ENCODE data around the gene CHST5. TPM values are rescaled to one million over a fixed set of nuclear protein-coding genes. Genes with fewer than 3 reads are reported as not detected.
"Not testable (repeated sequence)": the region's sequence is repeated elsewhere in the genome, so short reads cannot be mapped to it uniquely, and the experiment has no call there.

CHST5 gene
- total RNA-seq, 3 donors from 2014 or later (not counting 1 experiment from before 2014, with no cell fraction given) = not detected

GRCh38 chr16:75519175-75519574 lies 16.7 kb downstream of the CHST5 start:
- H3K9me3 Mint-ChIP-seq = no peaks in the 10 kb centered on the region
- ATAC-seq (no peak), DNase-seq (no peak)
- H3K27ac ChIP-seq (ENCODE audit: low read length) = no peak overlapping the region
- peaks cover 10 to 12% of the 10 kb centered on the region in 2 donors for H3K4me1 Mint-ChIP-seq
- H3K27ac Mint-ChIP-seq = no peak overlapping the region
- H3K27me3 Mint-ChIP-seq (ENCODE audit: low read depth in 2 of 2) = no peaks in the 10 kb centered on the region
- WGBS (ENCODE audit: insufficient coverage) = 98% methylated on average over 6 of the region's 6 CpGs
- no peaks in the 10 kb centered on the region for H3K36me3 Mint-ChIP-seq
- no peak for TF ChIP-seq CTCF (IDR thresholded peaks at IDR 0.05)
- peaks cover 11% of the 10 kb centered on the region for H3K4me1 ChIP-seq (ENCODE audit: control insufficient read depth, insufficient read depth, low read length)
- no peaks in the 10 kb centered on the region for H3K27me3 ChIP-seq (ENCODE audit: control insufficient read depth, insufficient read depth, low read length)
- intact Hi-C loops (cut with micrococcal nuclease) = no loop called here
- H3K4me3 ChIP-seq (ENCODE audit: low read length) = no peak overlapping the region
- no peaks in the 10 kb centered on the region for H3K9me3 ChIP-seq (ENCODE audit: control insufficient read depth, insufficient read depth, low read length)
- no peaks in the 10 kb centered on the region for H3K36me3 ChIP-seq (ENCODE audit: control insufficient read depth, insufficient read depth, low read length)
- no peak overlapping the region for H3K4me3 Mint-ChIP-seq

- 11% methylated on average over 42 of the region's 42 CpGs for WGBS (ENCODE audit: insufficient coverage)
- H3K36me3 ChIP-seq (ENCODE audit: control insufficient read depth, insufficient read depth, low read length); H3K27me3 ChIP-seq (ENCODE audit: control insufficient read depth, insufficient read depth, low read length); H3K36me3 Mint-ChIP-seq; H3K27me3 Mint-ChIP-seq (ENCODE audit: low read depth in 2 of 2); H3K9me3 Mint-ChIP-seq; H3K9me3 ChIP-seq (ENCODE audit: control insufficient read depth, insufficient read depth, low read length): not testable (repeated sequence)
- Mint-ChIP-seq H3K4me3 (peak overlapping the region; percentile 78), H3K27ac (peak overlapping the region; percentile 48 to 97), H3K4me1 (peaks cover 10 to 12% of the 10 kb centered on the region in 2 donors)
- H3K27ac ChIP-seq (ENCODE audit: low read length) = peak overlapping the region; percentile 87
- ATAC-seq (peak in 2 of 3 donors; percentile 8 to 19), DNase-seq (peak in 1 of 2 donors; percentile 58)
- H3K4me3 ChIP-seq (ENCODE audit: low read length) = peak overlapping the region; percentile 86
- intact Hi-C loops (cut with micrococcal nuclease) = loop anchor here (2.0 kb wide), 1 partner anchor 106 kb away; the partner anchor contains the start of gene ADAT1
- peaks cover 11% of the 10 kb centered on the region for H3K4me1 ChIP-seq (ENCODE audit: control insufficient read depth, insufficient read depth, low read length)
Measured at GRCh38 chr16:75516189-75516966, 19.5 kb downstream of the CHST5 start.

- H3K9me3 ChIP-seq (ENCODE audit: control insufficient read depth, insufficient read depth, low read length) = no peaks in the 10 kb centered on the region
- H3K27me3 ChIP-seq (ENCODE audit: control insufficient read depth, insufficient read depth, low read length) = no peaks in the 10 kb centered on the region
- no peak for TF ChIP-seq CTCF (IDR thresholded peaks at IDR 0.05)
- Mint-ChIP-seq H3K4me1 (peaks cover 10 to 12% of the 10 kb centered on the region in 2 donors), H3K27me3 (ENCODE audit: low read depth in 2 of 2) (no peaks in the 10 kb centered on the region), H3K27ac (no peak overlapping the region), H3K4me3 (no peak overlapping the region), H3K36me3 (no peaks in the 10 kb centered on the region), H3K9me3 (no peaks in the 10 kb centered on the region)
- intact Hi-C loops (cut with micrococcal nuclease) = no loop called here
- peaks cover 11% of the 10 kb centered on the region for H3K4me1 ChIP-seq (ENCODE audit: control insufficient read depth, insufficient read depth, low read length)
- no peak for ATAC-seq
- DNase-seq = no peak
- no peaks in the 10 kb centered on the region for H3K36me3 ChIP-seq (ENCODE audit: control insufficient read depth, insufficient read depth, low read length)
- 95% methylated on average over 10 of the region's 11 CpGs for WGBS (ENCODE audit: insufficient coverage)
- no peak overlapping the region for H3K27ac ChIP-seq (ENCODE audit: low read length)
- H3K4me3 ChIP-seq (ENCODE audit: low read length) = no peak overlapping the region
Measured at GRCh38 chr16:75514296-75514695, 21.6 kb downstream of the CHST5 start.

- ATAC-seq (no peak), DNase-seq (no peak)
- no peaks in the 10 kb centered on the region for H3K4me1 ChIP-seq (ENCODE audit: control insufficient read depth, insufficient read depth, low read length)
- H3K27me3 Mint-ChIP-seq (ENCODE audit: low read depth in 2 of 2) = peaks cover 0 to 8% of the 10 kb centered on the region in 2 donors
- H3K27me3 ChIP-seq (ENCODE audit: control insufficient read depth, insufficient read depth, low read length) = no peaks in the 10 kb centered on the region
- WGBS (ENCODE audit: insufficient coverage) = 78% methylated on average over 5 of the region's 7 CpGs
- H3K36me3 ChIP-seq (ENCODE audit: control insufficient read depth, insufficient read depth, low read length) = no peaks in the 10 kb centered on the region
- no peak for TF ChIP-seq CTCF (IDR thresholded peaks at IDR 0.05)
- no peaks in the 10 kb centered on the region for H3K9me3 Mint-ChIP-seq
- no peaks in the 10 kb centered on the region for H3K4me1 Mint-ChIP-seq
- no peak overlapping the region for H3K4me3 Mint-ChIP-seq
- no peak overlapping the region for H3K4me3 ChIP-seq (ENCODE audit: low read length)
- no peak overlapping the region for H3K27ac ChIP-seq (ENCODE audit: low read length)
- intact Hi-C loops (cut with micrococcal nuclease) = no loop called here
- H3K9me3 ChIP-seq (ENCODE audit: control insufficient read depth, insufficient read depth, low read length) = no peaks in the 10 kb centered on the region
- no peaks in the 10 kb centered on the region for H3K36me3 Mint-ChIP-seq
- H3K27ac Mint-ChIP-seq = no peak overlapping the region
Measured at GRCh38 chr16:75506574-75506973, 29.3 kb downstream of the CHST5 start.
